CD4-positive, alpha-beta T cell treated with Interleukin-12 subunit alpha and Interleukin-12 subunit beta, for 1 hour (primary cell): Measurements from ENCODE around the gene DUSP23.

Experiments
- DNase-seq: peaks from one replicate; pipeline ENCODE4 v3.0.0-alpha.2; 2020

DUSP23 gene

DNA sequence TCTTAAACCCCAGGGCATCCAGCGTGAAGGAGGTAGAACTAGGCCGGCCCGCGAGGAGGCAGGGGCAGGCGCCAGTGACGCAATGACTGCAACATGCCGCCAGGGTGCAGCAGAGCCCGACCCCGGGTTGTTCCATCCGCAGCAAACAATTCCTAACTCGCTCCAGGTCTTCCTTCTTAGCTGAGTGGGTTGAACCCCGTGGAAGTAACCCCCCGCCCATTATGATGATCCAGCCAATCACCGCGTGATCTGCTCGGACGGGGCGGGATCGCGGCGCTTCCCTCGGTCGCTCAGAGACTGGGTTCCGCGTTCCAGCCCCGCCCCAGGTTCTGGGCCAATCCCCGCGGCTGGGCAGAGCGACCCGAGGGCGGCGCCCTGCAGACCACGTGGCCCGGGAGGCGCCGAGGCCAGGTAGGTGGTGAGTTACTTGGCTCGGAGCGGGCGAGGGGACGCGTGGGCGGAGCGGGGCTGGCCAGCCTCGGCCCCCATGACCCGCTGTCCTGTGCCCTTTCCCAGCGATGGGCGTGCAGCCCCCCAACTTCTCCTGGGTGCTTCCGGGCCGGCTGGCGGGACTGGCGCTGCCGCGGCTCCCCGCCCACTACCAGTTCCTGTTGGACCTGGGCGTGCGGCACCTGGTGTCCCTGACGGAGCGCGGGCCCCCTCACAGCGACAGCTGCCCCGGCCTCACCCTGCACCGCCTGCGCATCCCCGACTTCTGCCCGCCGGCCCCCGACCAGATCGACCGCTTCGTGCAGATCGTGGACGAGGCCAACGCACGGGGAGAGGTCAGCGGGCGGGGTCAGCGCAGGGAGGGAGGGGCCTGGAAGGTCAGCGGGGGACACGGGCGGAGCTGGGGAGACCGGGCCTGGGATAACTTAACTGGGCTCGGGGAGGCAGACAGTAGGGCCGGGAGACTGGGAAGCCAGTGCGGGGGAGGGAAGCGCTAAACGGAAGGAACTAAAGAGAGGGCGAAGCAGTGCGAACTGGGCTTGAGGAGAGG, at the start of gene DUSP23:
DUSP23 (plus strand) TSS at position 380 of the 1,000 bp plus-strand sequence; CDS start at position 519, 139 bp downstream.
- DNase-seq: peak; percentile 99

DNA sequence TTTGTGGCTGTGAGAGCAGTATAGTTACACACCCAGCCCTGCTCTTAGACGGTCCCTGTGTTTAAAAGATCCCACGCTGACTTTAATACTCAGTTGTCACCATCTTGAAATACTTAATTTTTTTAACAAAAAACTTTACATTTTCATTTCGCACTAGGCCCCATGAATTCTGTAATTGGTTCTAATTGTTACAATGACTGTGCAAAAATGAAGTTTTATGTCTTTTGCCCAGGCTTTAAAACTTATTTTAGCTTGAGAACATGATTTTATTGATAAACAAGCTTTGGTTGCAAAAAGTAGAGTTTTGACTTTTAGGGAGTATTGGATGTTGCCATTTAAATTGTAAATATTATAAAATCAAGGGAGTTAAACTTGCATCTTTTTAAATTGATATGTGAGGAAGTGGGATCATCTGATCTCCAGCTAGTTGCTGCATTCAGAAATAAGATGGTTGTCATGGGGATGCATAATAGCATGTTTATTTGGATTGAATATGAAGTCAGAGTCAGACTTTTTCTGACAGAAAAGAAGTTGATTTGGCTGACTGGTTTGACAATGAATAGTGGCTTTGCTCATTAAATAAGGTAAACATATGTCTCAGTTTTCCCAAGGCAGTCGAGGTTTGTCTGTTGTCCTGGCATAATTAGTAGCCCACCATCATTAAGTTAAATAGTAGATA, 43.4 kb upstream of the DUSP23 start:
- DNase-seq: no peak

DNA sequence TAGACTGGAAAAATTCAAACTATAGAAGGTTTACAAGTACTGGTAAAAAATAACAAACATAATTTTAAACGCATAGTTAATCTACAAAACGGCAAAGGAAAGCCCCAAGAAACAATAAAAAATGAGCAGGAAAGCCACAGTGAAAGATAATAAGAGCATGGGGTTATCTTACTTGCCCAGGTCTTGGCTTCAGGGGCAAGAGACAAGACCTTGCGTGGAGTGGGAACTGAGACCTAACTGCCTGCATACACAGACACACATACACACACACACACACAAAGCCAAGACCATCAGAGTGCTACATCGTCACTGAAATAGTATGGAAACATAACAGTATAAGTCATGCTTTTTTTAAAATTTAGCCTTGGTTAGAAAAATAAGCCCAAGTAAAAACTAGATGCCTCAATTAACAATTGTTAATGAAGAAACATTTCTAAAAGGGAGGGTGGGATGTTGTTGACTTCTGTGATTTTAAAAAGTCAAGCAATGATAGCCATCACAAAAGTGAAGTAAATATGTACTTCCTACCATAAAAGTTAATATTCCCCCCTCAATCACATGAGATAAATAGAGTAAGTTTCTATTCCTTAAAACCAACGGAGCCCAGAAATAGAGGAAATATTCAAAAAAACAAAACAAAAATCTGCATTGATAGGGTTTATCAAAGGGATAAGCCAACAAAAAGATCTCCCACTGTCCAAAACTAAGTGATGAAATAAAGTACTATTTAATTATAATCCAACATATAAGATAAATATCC, 36.9 kb upstream of the DUSP23 start:
- no peak for DNase-seq

DNA sequence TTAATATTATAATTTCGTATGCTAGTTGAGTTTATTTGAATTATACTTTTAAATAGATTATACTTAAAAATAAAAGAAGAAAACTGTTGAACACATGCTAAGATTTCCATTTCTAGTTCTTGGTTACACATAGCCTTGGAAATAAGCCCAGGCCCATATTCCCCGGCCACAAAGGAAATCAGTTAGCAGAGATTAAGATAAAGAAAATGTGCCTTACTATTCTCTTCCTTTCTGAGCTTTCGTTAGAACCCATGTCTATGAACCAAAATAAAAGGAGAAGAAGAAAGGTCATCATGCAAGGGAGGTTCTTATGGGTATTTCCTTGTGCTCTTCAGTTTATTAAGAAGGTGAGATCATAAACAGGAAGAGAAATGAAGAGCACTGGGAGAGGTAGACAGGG, 34.1 kb upstream of the DUSP23 start:
- no peak for DNase-seq

DNA sequence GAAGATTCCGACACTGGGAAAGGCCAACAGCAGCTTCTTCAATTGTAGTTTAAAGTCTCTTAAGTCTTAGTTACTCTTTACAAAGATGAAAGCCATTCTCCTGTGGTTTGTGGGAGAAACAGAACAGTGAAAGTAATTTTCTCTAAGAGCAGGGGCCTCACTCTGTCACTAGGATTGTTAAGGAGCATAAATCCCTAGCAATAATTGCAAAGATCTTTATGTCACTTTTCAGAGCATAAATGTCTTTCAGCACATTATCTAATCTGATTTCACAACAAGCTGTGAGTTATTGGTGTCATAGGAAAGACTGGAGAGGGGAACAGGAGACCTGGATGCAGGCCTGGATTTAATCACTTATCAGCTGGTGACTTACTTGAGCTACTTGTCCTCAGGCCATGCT, 32.4 kb upstream of the DUSP23 start:
- DNase-seq: no peak

DNA sequence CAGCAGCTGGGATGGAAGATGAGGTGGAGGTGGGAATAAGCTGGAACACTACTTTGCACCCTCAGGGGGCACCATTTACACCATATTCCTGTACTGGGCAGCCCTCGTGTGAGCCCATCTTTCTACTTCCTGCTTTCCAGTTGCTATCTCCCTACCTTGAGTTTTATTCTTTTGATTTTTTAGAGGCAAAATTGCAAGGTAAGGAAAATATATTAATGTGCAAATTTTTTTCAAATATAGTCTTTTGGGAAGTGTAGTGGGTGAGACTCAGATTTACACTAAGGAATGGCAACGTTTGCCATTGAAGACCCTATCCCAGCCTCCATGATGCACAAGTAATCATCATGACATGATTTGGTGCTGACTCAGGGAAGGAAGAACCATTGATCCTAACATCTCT, 31.1 kb upstream of the DUSP23 start:
- no peak for DNase-seq

DNA sequence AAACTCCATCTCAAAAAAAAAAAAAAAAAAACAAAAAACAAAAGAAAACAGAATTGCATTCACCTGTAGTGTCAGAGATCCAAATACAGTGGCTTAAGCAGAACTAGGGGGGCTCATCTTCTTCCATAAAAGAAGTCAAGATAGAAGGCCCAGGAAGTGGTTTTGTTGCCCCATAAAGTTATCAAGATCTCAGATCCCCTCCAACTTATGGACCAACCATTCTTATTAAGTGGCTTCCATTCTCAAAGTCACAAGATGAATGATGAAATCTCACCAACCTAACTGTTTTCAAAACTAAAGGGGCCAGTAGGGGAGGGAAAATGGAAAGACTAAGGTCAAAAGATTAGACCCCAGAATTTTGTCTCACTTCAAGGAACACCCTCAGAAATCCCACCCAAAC, 30.1 kb upstream of the DUSP23 start:
- DNase-seq: no peak

DNA sequence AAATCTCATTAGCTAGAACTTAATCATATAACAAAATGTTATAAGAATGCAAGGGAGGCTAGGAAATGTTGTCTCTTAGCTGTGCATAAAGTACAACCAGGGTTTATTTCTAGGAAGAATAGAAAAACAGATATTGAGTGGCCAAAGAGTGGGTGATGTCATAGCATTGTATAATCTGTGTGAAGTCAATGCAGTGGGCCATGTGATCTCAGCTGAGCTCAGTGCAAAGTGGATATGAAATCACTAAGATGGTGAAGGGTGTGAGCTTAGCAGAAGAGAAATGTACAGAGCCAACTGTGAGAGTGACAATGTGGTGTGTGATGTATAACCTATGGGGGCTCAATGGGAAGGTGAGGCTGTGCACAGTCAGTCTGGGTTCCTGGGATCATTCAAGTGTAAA, 29.7 kb upstream of the DUSP23 start:
- DNase-seq: no peak

DNA sequence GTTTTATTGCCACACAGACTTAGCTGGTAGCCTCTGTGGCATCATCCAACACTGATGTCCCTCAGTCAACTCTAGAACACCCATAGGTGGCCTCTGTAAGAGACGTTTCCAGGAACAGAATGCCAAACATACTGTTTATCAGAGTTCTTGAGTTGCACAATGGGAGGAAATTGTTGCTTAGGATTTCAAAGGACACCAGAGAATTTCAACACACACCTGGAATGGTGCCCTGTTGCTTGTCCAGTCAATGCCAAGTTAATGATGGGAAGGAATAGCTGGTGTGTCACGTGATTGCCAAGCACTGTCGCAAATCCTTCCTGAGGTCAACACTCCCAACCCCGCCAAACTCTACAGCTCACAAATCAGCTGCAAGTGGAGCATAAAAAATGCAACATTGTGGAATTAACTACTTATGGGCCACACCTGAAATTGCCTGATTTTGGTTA, 28.6 kb upstream of the DUSP23 start:
- no peak for DNase-seq

DNA sequence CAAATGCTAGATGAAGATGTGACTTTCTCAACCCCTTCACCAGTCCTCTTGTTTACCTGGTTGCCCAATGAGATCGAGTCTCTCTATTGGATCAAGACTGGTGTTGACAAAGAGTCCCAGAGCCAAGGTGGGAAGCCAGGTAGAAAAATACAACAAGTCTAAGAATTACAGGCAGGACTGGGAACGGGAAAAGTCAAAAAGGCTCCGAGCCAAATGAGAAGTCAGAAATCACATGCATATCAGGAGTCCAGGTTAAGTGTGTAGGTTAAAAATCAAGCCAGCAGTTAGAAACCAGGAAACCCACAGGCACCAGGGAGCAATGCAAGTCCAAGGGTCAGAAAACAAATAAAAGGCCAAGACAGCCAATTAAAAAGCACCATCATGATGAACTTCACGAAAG, 27.4 kb upstream of the DUSP23 start:
- DNase-seq: no peak

DNA sequence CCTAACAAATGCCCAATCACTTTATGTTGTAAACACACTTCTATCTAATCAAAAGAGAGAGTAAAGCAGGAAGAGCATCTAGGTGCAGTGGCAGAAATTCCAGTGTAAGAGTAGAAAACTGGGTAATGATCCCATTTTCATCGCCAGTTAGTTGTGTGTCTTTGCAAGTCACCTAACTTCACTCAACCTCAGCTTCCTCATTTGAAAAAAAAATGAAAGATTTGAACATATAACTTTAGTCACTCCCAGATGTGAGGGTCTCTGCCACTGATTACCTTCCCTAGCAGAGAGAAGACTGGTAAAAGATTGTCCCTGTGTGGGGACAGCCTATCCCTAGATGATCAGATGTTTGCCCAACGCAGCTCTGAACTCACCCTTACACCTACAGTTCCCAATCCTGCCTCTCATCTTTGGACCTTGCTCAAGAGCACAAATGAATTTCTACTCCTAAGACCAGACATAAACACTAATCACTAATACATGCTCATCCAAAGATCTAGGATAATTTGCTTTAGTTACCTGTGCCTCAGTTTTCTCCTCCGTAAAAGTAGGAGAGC, 25.2 kb upstream of the DUSP23 start:
- no peak for DNase-seq

DNA sequence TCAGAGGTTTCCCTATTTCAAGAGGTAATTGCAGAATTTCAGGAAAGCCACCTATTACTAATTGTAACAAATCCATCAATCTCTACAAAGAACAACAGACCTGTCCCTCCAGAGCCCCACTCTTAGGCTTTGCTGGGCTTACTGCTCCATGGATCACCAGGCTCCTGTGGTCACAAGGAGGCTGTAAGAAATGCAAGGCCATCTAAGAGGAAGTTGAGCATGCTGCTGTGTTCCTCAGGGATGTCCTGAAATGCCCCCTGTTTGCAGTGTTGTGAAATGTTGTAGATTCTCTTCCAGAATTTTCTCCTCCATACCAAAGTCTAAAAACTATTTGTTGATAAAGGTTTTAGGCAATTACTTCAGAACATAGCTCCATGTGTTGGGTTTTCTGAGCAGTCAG, 24.4 kb upstream of the DUSP23 start:
- DNase-seq: no peak

DNA sequence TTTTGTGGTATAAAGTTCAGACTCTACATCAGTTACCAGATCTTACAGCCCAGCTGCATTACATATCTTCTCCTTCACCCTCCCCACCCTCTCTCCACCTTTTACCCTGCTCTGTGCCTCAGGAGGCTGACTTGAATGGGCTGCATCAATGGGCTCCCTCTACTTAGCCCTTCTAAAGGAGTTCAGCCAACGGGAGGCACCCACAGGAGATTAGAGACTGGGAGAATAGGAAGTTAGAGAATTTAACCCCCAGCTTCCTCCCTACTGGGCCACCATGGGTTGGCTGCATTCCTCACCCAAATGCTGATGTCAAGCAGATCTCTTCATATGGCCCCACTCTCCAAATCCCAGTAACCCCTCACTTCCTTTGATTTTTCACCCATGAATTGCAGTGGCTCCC, 17.1 kb upstream of the DUSP23 start:
- no peak for DNase-seq

DNA sequence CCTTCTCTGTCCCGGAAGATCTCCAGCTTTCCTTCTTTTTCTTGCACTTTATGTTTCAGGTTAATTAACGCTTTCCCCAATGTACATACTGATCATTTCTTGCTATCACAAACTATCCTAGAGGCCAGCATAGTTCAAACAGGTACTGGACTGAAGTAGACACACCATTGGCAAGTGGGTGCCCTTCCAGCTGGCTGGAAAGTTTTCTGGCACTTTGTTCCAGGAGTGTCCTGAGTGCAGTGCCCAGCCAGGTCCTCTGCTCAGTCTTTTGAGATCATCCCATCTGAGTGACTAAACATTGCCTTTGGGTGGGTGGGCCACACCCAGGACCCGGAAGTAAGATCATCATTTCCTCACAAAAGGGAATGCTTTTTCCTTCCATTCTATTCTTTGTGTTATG, 15.0 kb upstream of the DUSP23 start:
- no peak for DNase-seq

DNA sequence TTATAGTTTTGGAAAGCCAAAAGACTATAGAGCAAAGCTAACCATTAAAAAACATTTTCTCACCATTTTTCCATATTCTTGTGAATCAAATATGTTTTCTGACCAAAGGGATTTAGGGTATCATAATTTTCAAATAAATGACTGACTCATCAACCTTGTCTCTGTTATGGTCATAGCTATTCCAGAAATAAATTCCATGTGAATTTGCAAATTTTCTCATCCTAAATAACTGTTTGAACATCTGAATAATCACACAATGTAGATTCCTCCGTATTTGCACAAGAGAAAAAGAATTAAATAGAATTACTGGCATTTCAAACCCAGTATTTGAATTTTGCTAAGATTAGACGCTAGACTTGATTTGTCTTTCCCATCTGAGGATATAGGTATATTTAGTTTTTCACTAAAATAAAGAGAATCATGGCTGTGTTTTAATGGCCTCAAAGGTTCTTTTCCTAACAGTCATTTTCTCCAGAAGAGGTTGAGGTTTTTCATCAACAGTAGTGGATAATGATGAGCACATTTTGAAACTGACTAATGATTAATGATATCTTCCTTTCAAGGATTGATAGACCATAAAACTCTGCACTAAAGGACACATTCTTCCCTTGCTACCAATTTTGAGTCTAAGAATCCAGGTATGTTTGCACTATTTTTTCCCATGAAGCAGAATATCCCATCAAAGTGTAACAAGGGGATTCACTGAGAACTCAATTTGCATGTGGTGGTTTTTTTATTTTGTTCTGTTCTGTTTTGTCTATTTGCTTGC, 9.5 kb upstream of the DUSP23 start:
- DNase-seq: no peak

DNA sequence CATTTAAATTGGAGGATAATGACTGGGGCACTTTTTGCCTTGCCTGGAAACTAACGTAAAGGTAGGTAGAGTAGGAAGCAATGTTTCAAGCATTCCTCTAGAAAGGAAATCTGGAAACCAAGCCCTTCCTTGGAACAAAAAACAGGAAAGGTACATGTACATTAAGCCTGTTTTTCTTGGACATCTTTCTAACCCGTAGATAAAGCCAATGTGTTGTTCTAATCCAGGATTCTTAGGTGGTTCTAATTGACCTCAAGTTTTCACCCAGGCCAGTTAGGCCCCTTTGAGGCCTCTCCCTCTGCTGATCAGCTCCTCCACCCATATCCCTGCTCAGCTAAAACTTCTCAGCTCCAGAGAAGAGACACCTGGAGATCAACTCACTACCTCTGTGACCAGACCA, 6.3 kb upstream of the DUSP23 start:
- no peak for DNase-seq

DNA sequence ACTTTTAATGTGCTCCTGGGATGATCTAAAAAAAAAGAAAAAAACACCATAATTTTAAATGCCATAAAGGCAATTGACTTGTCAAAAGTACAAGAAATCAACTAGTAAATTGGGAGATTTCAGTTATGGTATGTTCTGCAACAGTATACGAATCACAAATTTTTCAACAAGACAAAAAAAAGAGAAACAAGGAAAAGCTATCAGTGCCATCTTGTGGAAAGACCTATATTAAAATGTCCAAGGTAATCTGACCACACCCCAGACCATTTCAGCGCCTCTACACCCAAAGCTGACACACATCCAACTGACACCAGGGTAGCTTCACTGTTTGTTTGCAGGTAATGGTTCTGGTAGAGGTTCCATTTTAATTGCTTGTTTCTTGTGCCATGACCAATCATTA, 5.0 kb upstream of the DUSP23 start:
- DNase-seq: no peak

DNA sequence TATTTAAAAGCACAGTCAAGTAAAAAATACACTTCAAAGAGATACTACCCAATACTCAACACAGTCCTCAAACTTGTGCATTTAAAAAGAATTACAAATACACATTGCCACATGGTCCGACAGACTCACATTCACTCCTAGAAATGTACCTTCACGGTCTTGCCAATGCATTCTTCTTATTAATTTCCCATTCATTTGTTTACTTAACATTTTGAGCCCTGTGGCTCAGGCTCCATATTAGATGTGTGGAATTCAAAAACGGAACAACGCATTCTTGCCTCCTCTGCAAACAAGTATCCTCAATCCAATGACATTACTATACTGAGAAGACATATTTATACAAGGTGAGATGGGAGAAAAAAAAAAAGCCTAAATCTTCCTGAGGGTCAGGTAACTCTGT, 2.5 kb upstream of the DUSP23 start:
- no peak for DNase-seq

DNA sequence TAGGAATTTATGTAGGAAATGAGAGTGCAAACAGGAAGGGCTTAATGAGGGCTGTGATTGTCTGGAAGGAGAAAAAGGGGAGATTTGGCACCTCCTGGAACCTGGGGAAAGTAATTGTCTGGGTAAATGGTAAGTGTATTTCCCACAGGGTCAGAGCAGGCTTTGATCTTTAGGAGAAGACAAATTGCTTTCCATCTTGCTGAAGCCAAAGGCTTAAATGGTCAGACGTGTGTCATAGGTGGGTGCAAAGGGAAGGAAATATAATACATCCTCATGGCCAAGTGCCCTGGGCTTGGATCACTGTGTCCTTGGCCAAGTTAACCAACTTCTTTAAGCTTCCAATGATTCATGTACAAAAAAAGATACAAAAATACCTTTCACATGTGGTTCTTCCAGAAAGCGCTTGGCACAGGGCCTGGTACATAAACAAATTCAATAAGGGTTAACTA, 1.3 kb upstream of the DUSP23 start:
- DNase-seq: no peak

DNA sequence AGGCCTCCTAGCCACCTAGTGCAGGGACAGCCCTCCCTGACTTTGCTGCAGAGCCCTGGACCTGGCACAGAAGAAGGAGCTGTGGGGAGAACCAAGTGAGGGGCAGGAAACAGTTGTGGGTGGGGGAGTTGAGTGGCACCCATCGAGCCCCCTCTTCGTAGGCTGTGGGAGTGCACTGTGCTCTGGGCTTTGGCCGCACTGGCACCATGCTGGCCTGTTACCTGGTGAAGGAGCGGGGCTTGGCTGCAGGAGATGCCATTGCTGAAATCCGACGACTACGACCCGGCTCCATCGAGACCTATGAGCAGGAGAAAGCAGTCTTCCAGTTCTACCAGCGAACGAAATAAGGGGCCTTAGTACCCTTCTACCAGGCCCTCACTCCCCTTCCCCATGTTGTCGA, 1.2 kb downstream of the DUSP23 start:
- no peak for DNase-seq

DNA sequence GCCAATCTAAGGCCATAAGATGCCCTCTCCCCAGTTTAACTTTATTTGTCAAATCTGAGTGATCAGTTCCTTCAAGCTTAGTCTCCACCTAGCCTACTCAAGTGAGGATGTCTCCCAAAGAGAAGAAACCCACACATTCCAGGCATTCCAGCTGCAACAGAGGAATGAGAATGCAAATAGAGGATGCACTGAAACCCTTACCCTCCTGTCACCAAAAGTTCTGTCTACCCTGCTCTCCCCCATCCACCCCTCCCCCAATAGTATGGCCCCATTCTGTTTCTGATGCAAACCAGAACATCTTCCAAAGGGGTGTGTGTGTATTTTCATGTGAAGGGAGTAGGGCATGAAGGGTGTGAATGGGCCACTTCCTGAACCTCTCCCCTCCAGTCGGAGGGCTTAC, 3.0 kb downstream of the DUSP23 start:
- DNase-seq: no peak

DNA sequence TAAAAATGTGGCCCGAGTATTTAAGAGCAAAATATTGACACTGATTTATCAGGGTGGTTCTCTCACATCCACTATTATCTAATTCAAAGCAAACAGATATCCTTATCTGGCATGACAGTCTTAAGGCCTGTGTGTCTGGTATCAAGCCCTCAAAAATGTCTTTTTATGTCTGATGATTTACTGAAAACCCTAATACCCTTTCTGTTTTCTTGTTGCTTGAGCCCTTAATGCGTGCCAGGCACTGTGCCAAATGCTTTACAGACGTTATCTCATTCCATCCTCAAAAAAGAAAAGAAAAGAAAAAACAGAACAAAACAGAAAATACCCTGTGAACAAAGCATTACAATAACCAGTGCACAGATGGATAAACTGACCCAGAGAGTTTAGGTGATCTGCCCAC, 5.7 kb downstream of the DUSP23 start:
- no peak for DNase-seq
